ENCODE measurements around the gene METTL13. TPM values are rescaled to one million over a fixed set of nuclear protein-coding genes. Genes with fewer than 3 reads are reported as not detected.
A peak's percentile ranks its signal among the peaks of the same experiment; 100 is the strongest.

METTL13 gene
- total RNA-seq, 1 donor from 2014 or later: 56.5 TPM

GRCh38 chr1:171841931-171842761 lies 60.7 kb downstream of the METTL13 start:
- Mint-ChIP-seq H3K27me3 (ENCODE audit: insufficient read depth) (peaks cover 38% of the 10 kb centered on the region), H3K9me3 (no peaks in the 10 kb centered on the region), H3K36me3 (ENCODE audit: low read depth) (no peaks in the 10 kb centered on the region), H3K4me3 (peak overlapping the region; percentile 87), H3K27ac (peak overlapping the region; percentile 12), H3K4me1 (ENCODE audit: low read depth) (peaks cover 18% of the 10 kb centered on the region)
- no peak for DNase-seq (ENCODE audit: low spot score)
- intact Hi-C loops (cut with micrococcal nuclease): loop anchor here (1.0 to 5.0 kb wide), 6 partner anchors 25 to 185 kb away; partner anchors contain the start of genes METTL13 and VAMP4

GRCh38 chr1:171844381-171844780 lies 62.9 kb downstream of the METTL13 start:
- H3K4me1 Mint-ChIP-seq (ENCODE audit: low read depth): peaks cover 18% of the 10 kb centered on the region
- intact Hi-C loops (cut with micrococcal nuclease): loop anchor here (5.0 kb wide), 2 partner anchors 42 to 187 kb away; no protein-coding TSS in a partner anchor
- no peaks in the 10 kb centered on the region for H3K9me3 Mint-ChIP-seq
- no peak overlapping the region for H3K4me3 Mint-ChIP-seq
- H3K27me3 Mint-ChIP-seq (ENCODE audit: insufficient read depth): peaks cover 45% of the 10 kb centered on the region
- no peaks in the 10 kb centered on the region for H3K36me3 Mint-ChIP-seq (ENCODE audit: low read depth)
- H3K27ac Mint-ChIP-seq: no peak overlapping the region
- no peak for DNase-seq (ENCODE audit: low spot score)

- Mint-ChIP-seq H3K4me3 (no peak overlapping the region), H3K27ac (no peak overlapping the region), H3K9me3 (no peaks in the 10 kb centered on the region), H3K27me3 (ENCODE audit: insufficient read depth) (peaks cover 40% of the 10 kb centered on the region), H3K4me1 (ENCODE audit: low read depth) (peaks cover 11% of the 10 kb centered on the region), H3K36me3 (ENCODE audit: low read depth) (no peaks in the 10 kb centered on the region)
- DNase-seq (ENCODE audit: low spot score): no peak
- intact Hi-C loops (cut with micrococcal nuclease): no loop called here
Measured at GRCh38 chr1:171845998-171846397, 64.5 kb downstream of the METTL13 start.

Other genes with a start within 250 kb of the METTL13 start
- gene MYOCOS, start 159.4 kb upstream of the METTL13 start, total RNA-seq: 0.08 and 0.10 TPM in 2 replicates
- not detected in 2 replicates for gene MYOC, start 129.0 kb upstream of the METTL13 start, total RNA-seq
- 8.8 and 10.4 TPM in 2 replicates for gene VAMP4, start 39.6 kb upstream of the METTL13 start, total RNA-seq
- gene DNM3, start 59.8 kb downstream of the METTL13 start, total RNA-seq: 0.62 and 0.64 TPM in 2 replicates